ENCODE measurements around the gene TRIB2. TPM values are rescaled to one million over a fixed set of nuclear protein-coding genes. Genes with fewer than 3 reads are reported as not detected.

Gene TRIB2
- total and polyA plus RNA-seq, 9 of the 15 experiments (the other 6 are each of a cell fraction or from before 2014, with no cell fraction given): 9.0 to 39.0 (median 26.3) TPM

- Histone ChIP-seq H4K20me1 (replicated peaks; ENCODE audit: control insufficient read depth, insufficient read depth, low read length) (no peaks in the 10 kb centered on the region), H3K27me3 (ENCODE audit: control insufficient read depth in 2 of 2, insufficient read depth in 2 of 2, low read length in 2 of 2) (peaks cover 3 to 9% of the 10 kb centered on the region in 2 experiments; a peak in 1 of 5 replicates), H3K9ac (ENCODE audit: insufficient read depth in 1 of 2, low read depth in 2 of 2, low read length in 2 of 2) (no peak overlapping the region), H3K4me3 (no peak overlapping the region), H3K9me3 (replicated peaks; ENCODE audit: control insufficient read depth, insufficient read depth, low read depth, low read length) (no peaks in the 10 kb centered on the region), H3K9me1 (ENCODE audit: control insufficient read depth, insufficient read depth, low read length) (no peaks in the 10 kb centered on the region), H3K79me2 (ENCODE audit: control insufficient read depth, insufficient read depth, low read length) (no peaks in the 10 kb centered on the region), H3K4me2 (ENCODE audit: insufficient read depth, low read length) (no peak overlapping the region), H3K27ac (ENCODE audit: extremely low read depth, low read depth, low read length) (no peak overlapping the region), H3K4me1 (replicated peaks in 1 of 2; ENCODE audit: control insufficient read depth in 2 of 2, insufficient read depth in 2 of 2, low read length in 2 of 2) (no peaks in the 10 kb centered on the region), H2AFZ (ENCODE audit: low read depth, low read length) (no peak overlapping the region), H3K36me3 (ENCODE audit: control insufficient read depth, insufficient read depth, low read length) (no peaks in the 10 kb centered on the region)
- no peak for TF ChIP-seq BCLAF1 (IDR thresholded peaks at IDR 0.05; ENCODE audit: borderline replicate concordance in 1 of 2, control insufficient read depth in 1 of 2, low read depth in 2 of 2, low read length in 1 of 2)
- TF ChIP-seq POLR3G (IDR thresholded peaks at IDR 0.05; ENCODE audit: extremely low read depth, insufficient read length, insufficient replicate concordance): no peak
- TF ChIP-seq CREB3L1 (IDR thresholded peaks at IDR 0.05; ENCODE audit: borderline replicate concordance, low read depth): no peak
- TF ChIP-seq ETV1 (tag; conservative IDR thresholded peaks at IDR 0.05; ENCODE audit: low read depth): no peak
- no peak for TF ChIP-seq NELFE (IDR thresholded peaks at IDR 0.05; ENCODE audit: insufficient read depth, insufficient read length)
- TF ChIP-seq AFF1 (IDR thresholded peaks at IDR 0.05; ENCODE audit: low read depth in 1 of 2, partially characterized antibody in 2 of 2): no peak
- ATAC-seq (no peak), DNase-seq (ENCODE audit: extremely low read depth in 1 of 4, low spot score in 3 of 4) (no peak), FAIRE-seq (no peak)
- ChIA-PET POLR2A (interaction anchor here (1.0 kb wide), 1 partner anchor 17 kb away, joined by 3 read pairs; no protein-coding TSS in a partner anchor), CTCF (ENCODE audit: low intra/inter-chr PET ratio) (no interaction called here)
- no TSS peak for BruUV-seq (replicated peaks)
- in situ Hi-C loops (cut with MboI) (no loop called here), intact Hi-C loops (cut with micrococcal nuclease) (no loop called here)
- WGBS (ENCODE audit: insufficient coverage, low coverage, missing lambda C conversion rate): 40% methylated on average over 4 of the region's 4 CpGs
Measured at GRCh38 chr2:12688091-12688490, 28.6 kb upstream of the TRIB2 start.
